T-cell (primary cell): ENCODE measurements around the gene FBN1. TPM values are rescaled to one million over a fixed set of nuclear protein-coding genes. Genes with fewer than 3 reads are reported as not detected.

Experiments
- ATAC-seq, 4 experiments: fragments of 200-7000 bp in 3 of 4; fragments of 150-1000 bp in 1 of 4; cut with Tn5 transposase; replicated peaks in 1 of 4; 1 replicate in 3 of 4; 2 replicates in 1 of 4; pipeline ENCODE4 v1.10.0; 2021; ENCODE audit warnings: moderate library complexity in 3 of 4, mild to moderate bottlenecking in 2 of 4, moderate number of reproducible peaks in 1 of 4
- CTCF ChIA-PET, 2 donors: fragments of 300-600 bp; sonication (Branson Sonifier 250); formaldehyde crosslinking; loops; one replicate each; lab custom pipeline; 2022; ENCODE audit warnings: antibody characterized with exemption in 2 of 2; lab: Charles Lee
- POLR2A ChIA-PET, 2 donors: fragments of 300-600 bp; sonication (Branson Sonifier 250); formaldehyde crosslinking; loops; one replicate each; lab custom pipeline; 2022; ENCODE audit warnings: antibody characterized with exemption in 2 of 2; lab: Charles Lee
- DNase-seq, 35 experiments: peaks; one replicate each; pipeline versions ENCODE4 v3.0.0 to v3.0.0-alpha.2; 2013 to 2023
- H3K27ac ChIP-seq: one replicate; pipeline ENCODE4 v1.5.1; 2013; ENCODE audit warnings: low read length
- H3K27me3 ChIP-seq, 2 experiments: replicated peaks in 1 of 2; 1 replicate in 1 of 2; 2 replicates in 1 of 2; pipeline versions ENCODE4 v1.6.1 to v1.7.0; 2013; ENCODE audit warnings: low read length in 1 of 2, mixed read lengths in 1 of 2; ENCODE audit not compliant: control insufficient read depth in 2 of 2, insufficient read depth in 2 of 2; ENCODE audit errors: extremely low read depth in 1 of 2
- H3K36me3 ChIP-seq, 2 donors: 1 replicate in 1 of 2; 2 replicates in 1 of 2; pipeline versions ENCODE4 v1.6.1 to v1.7.0; 2013; ENCODE audit warnings: low read length in 1 of 2; ENCODE audit not compliant: control insufficient read depth in 2 of 2, insufficient read depth in 1 of 2; ENCODE audit errors: extremely low read depth in 1 of 2
- H3K4me1 ChIP-seq, 2 experiments: 1 replicate in 1 of 2; 2 replicates in 1 of 2; pipeline versions ENCODE4 v1.6.1 to v1.7.0; 2013; ENCODE audit warnings: low read length in 2 of 2, mixed read lengths in 1 of 2; ENCODE audit not compliant: insufficient read depth in 2 of 2, control insufficient read depth in 1 of 2; ENCODE audit errors: extremely low read depth in 1 of 2
- H3K4me3 ChIP-seq, 2 donors: 1 replicate in 1 of 2; 2 replicates in 1 of 2; pipeline versions ENCODE4 v1.5.1 to v1.7.0; 2013; ENCODE audit warnings: mild to moderate bottlenecking in 2 of 2, low read length in 1 of 2, moderate library complexity in 1 of 2; ENCODE audit not compliant: control insufficient read depth in 1 of 2; ENCODE audit errors: extremely low read depth in 1 of 2
- H3K9me3 ChIP-seq: 2 replicates; pipeline ENCODE4 v1.7.0; 2013
- H3K27ac Mint-ChIP-seq, 2 donors: one replicate each; pipeline ENCODE4 v1.8.0; 2020 to 2021; ENCODE audit warnings: mild to moderate bottlenecking in 2 of 2, mixed read lengths in 2 of 2
- H3K27me3 Mint-ChIP-seq, 2 donors: one replicate each; pipeline ENCODE4 v1.8.0; 2021 to 2022; ENCODE audit warnings: mixed read lengths in 2 of 2
- H3K36me3 Mint-ChIP-seq: one replicate; pipeline ENCODE4 v1.8.0; 2021; ENCODE audit warnings: mixed read lengths
- H3K4me1 Mint-ChIP-seq, 3 donors: one replicate each; pipeline ENCODE4 v1.8.0; 2020 to 2022; ENCODE audit warnings: mixed read lengths in 3 of 3, mild to moderate bottlenecking in 1 of 3
- H3K4me3 Mint-ChIP-seq, 3 donors: one replicate each; pipeline ENCODE4 v1.8.0; 2020 to 2022; ENCODE audit warnings: mild to moderate bottlenecking in 3 of 3, mixed read lengths in 3 of 3, moderate library complexity in 3 of 3
- H3K9me3 Mint-ChIP-seq, 3 donors: one replicate each; pipeline ENCODE4 v1.8.0; 2020 to 2022; ENCODE audit warnings: mixed read lengths in 3 of 3
- WGBS: methylation state at CpG from one replicate; pipeline ENCODE4 v1.1.5; 2013; ENCODE audit warnings: missing lambda C conversion rate; ENCODE audit not compliant: insufficient coverage; 5-methylcytosine and 5-hydroxymethylcytosine counted together
- total RNA-seq, 35 experiments: library from RNA in 6 of 35; stranded (reverse) in 6 of 35; fragments of 120-200 nt in 1 of 35; gene quantifications; one replicate each; pipeline versions ENCODE4 v1.2.1 to v1.2.4 and lab custom pipeline; 2013 to 2026

Gene FBN1
- total RNA-seq, 5 donors from 2014 or later (not counting 1 experiment from before 2014, with no cell fraction given): 0.28 to 1.2 (median 0.79) TPM

- Histone ChIP-seq H3K4me3 (no peak overlapping the region), H3K27me3 (no peaks in the 10 kb centered on the region), H3K27ac (no peak overlapping the region), H3K9me3 (no peaks in the 10 kb centered on the region), H3K4me1 (no peaks in the 10 kb centered on the region), H3K36me3 (no peaks in the 10 kb centered on the region)
- WGBS: 84% methylated on average over 4 of the region's 6 CpGs
- H3K36me3 Mint-ChIP-seq: no peaks in the 10 kb centered on the region
- POLR2A ChIA-PET: no interaction called here
- no peaks in the 10 kb centered on the region for H3K27me3 Mint-ChIP-seq
- no peak overlapping the region for H3K4me3 Mint-ChIP-seq
- no peaks in the 10 kb centered on the region for H3K9me3 Mint-ChIP-seq
- H3K4me1 Mint-ChIP-seq: no peaks in the 10 kb centered on the region
- CTCF ChIA-PET: interaction anchor here in 1 of 2 donors (0.7 kb wide), 1 partner anchor 115 kb away, joined by 3 read pairs; no protein-coding TSS in a partner anchor
- DNase-seq (no peak), ATAC-seq (no peak)
- H3K27ac Mint-ChIP-seq: no peak overlapping the region
Measured at GRCh38 chr15:48671103-48672022, 25.9 kb upstream of the FBN1 start.

DNA sequence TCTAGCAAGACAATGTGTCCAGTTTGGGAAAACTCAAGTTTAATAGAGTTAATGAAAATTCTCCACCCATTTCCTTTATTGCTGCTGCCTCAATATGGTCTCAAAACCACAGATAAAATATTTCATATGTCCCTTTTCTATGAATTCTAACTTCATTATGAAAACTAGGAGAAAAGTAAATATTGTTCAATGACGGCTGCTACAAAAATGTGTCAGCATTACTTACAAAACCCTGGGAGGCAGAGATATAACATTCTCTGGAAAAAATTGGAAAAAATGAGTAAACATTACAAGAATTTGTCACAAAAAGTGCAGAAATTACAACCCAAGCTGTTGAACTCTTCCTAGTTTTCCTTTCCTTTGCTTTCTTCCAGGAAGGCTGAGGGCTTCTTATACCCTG lies 22.2 kb upstream of the FBN1 start:
- Mint-ChIP-seq H3K4me1 (no peaks in the 10 kb centered on the region), H3K27me3 (no peaks in the 10 kb centered on the region), H3K36me3 (no peaks in the 10 kb centered on the region), H3K4me3 (no peak overlapping the region), H3K9me3 (no peaks in the 10 kb centered on the region), H3K27ac (no peak overlapping the region)
- H3K27ac ChIP-seq: no peak overlapping the region
- POLR2A ChIA-PET: no interaction called here
- no CpG with 5 or more reads among the region's 1 CpG for WGBS
- no peaks in the 10 kb centered on the region for H3K4me1 ChIP-seq
- H3K9me3 ChIP-seq: no peaks in the 10 kb centered on the region
- H3K4me3 ChIP-seq: no peak overlapping the region
- ATAC-seq: no peak
- DNase-seq: no peak
- CTCF ChIA-PET: no interaction called here
- H3K27me3 ChIP-seq: no peaks in the 10 kb centered on the region
- H3K36me3 ChIP-seq: no peaks in the 10 kb centered on the region

GRCh38 chr15:48664436-48664835 lies 18.9 kb upstream of the FBN1 start:
- CTCF ChIA-PET: interaction anchor here in 1 of 2 donors (0.6 kb wide), 1 partner anchor 156 kb away, joined by 3 read pairs; no protein-coding TSS in a partner anchor

GRCh38 chr15:48657950-48658591 lies 12.6 kb upstream of the FBN1 start:
- Mint-ChIP-seq H3K36me3 (no peaks in the 10 kb centered on the region), H3K9me3 (peaks cover 0 to 4% (median 0%) of the 10 kb centered on the region in 3 donors), H3K27ac (no peak overlapping the region), H3K4me1 (no peaks in the 10 kb centered on the region), H3K4me3 (no peak overlapping the region), H3K27me3 (peaks cover 0 to 4% of the 10 kb centered on the region in 2 donors)
- CTCF ChIA-PET: interaction anchor here in 1 of 2 donors (0.5 kb wide), 1 partner anchor 10 kb away, joined by 3 read pairs; no protein-coding TSS in a partner anchor
- H3K27ac ChIP-seq: no peak overlapping the region
- no peaks in the 10 kb centered on the region for H3K4me1 ChIP-seq
- POLR2A ChIA-PET: no interaction called here
- H3K27me3 ChIP-seq: peaks cover 0 to 5% of the 10 kb centered on the region in 2 experiments
- H3K4me3 ChIP-seq: no peak overlapping the region
- 89% methylated on average over 7 of the region's 7 CpGs for WGBS
- DNase-seq (no peak), ATAC-seq (no peak)
- no peaks in the 10 kb centered on the region for H3K36me3 ChIP-seq
- no peaks in the 10 kb centered on the region for H3K9me3 ChIP-seq

More at GRCh38 chr15:48664436-48664835, 18.9 kb upstream of the FBN1 start:
- WGBS: no CpG with 5 or more reads among the region's 1 CpG
- Mint-ChIP-seq H3K4me1 (no peaks in the 10 kb centered on the region), H3K4me3 (no peak overlapping the region), H3K27ac (no peak overlapping the region), H3K27me3 (no peaks in the 10 kb centered on the region), H3K36me3 (no peaks in the 10 kb centered on the region), H3K9me3 (peaks cover 0 to 4% (median 0%) of the 10 kb centered on the region in 3 donors)
- DNase-seq: no peak
- no peaks in the 10 kb centered on the region for H3K27me3 ChIP-seq
- H3K36me3 ChIP-seq: no peaks in the 10 kb centered on the region
- ATAC-seq: no peak
- POLR2A ChIA-PET: no interaction called here
- H3K4me1 ChIP-seq: no peaks in the 10 kb centered on the region
- H3K9me3 ChIP-seq: no peaks in the 10 kb centered on the region
- H3K4me3 ChIP-seq: no peak overlapping the region
- H3K27ac ChIP-seq: no peak overlapping the region

DNA sequence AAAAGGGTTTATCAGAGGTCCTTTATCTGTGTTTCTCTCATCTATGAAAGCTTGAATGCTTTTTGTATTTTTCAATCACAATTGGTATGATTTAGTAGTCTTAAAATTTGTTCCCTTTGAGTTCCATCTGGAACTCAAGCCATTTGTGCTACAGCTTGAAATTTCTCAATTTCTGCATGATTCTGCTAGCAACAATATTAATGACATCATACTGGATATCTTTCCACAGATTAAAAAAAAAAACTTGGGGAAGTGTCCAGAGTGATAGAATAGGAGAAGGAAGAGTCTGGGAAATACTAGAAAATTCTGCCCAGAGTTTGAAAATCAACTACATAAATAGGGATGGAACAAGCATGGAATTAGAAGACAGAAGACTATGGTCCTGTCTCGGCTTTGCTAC lies 9.3 kb upstream of the FBN1 start:
- DNase-seq: no peak
- no CpG with 5 or more reads among the region's 1 CpG for WGBS
- no peak for ATAC-seq
- peaks cover 0 to 5% of the 10 kb centered on the region in 2 experiments for H3K27me3 ChIP-seq
- ChIA-PET POLR2A (no interaction called here), CTCF (no interaction called here)
- no peak overlapping the region for H3K4me3 ChIP-seq
- H3K9me3 ChIP-seq: no peaks in the 10 kb centered on the region
- Mint-ChIP-seq H3K4me1 (no peaks in the 10 kb centered on the region), H3K36me3 (no peaks in the 10 kb centered on the region), H3K9me3 (peaks cover 0 to under 1% (median 0%) of the 10 kb centered on the region in 3 donors), H3K4me3 (no peak overlapping the region), H3K27me3 (peaks cover 0 to 4% of the 10 kb centered on the region in 2 donors), H3K27ac (no peak overlapping the region)
- no peak overlapping the region for H3K27ac ChIP-seq
- H3K4me1 ChIP-seq: no peaks in the 10 kb centered on the region
- H3K36me3 ChIP-seq: no peaks in the 10 kb centered on the region

GRCh38 chr15:48653913-48654670 lies 8.6 kb upstream of the FBN1 start:
- CTCF ChIA-PET: no interaction called here
- 85% methylated on average over 7 of the region's 9 CpGs for WGBS
- no peaks in the 10 kb centered on the region for H3K9me3 Mint-ChIP-seq

More at GRCh38 chr15:48653913-48654670, 8.6 kb upstream of the FBN1 start:
- Histone ChIP-seq H3K4me3 (no peak overlapping the region), H3K27me3 (peaks cover 0 to 5% of the 10 kb centered on the region in 2 experiments), H3K9me3 (no peaks in the 10 kb centered on the region), H3K36me3 (no peaks in the 10 kb centered on the region), H3K27ac (no peak overlapping the region), H3K4me1 (no peaks in the 10 kb centered on the region)
- POLR2A ChIA-PET: no interaction called here
- Mint-ChIP-seq H3K4me3 (no peak overlapping the region), H3K27me3 (peaks cover 0 to 4% of the 10 kb centered on the region in 2 donors), H3K36me3 (no peaks in the 10 kb centered on the region), H3K27ac (no peak overlapping the region), H3K4me1 (no peaks in the 10 kb centered on the region)
- DNase-seq: no peak
- no peak for ATAC-seq
